NCI-H1417 (cell line): ENCODE measurements around the gene MLH3.
"Not testable (repeated sequence)": the region's sequence is repeated elsewhere in the genome, so short reads cannot be mapped to it uniquely, and the experiment has no call there.

ENCODE experiments used
- DNase-seq, 3 experiments: peaks; one replicate each; lab custom pipeline; 2025; lab: John Stamatoyannopoulos, UW

Gene MLH3

DNA sequence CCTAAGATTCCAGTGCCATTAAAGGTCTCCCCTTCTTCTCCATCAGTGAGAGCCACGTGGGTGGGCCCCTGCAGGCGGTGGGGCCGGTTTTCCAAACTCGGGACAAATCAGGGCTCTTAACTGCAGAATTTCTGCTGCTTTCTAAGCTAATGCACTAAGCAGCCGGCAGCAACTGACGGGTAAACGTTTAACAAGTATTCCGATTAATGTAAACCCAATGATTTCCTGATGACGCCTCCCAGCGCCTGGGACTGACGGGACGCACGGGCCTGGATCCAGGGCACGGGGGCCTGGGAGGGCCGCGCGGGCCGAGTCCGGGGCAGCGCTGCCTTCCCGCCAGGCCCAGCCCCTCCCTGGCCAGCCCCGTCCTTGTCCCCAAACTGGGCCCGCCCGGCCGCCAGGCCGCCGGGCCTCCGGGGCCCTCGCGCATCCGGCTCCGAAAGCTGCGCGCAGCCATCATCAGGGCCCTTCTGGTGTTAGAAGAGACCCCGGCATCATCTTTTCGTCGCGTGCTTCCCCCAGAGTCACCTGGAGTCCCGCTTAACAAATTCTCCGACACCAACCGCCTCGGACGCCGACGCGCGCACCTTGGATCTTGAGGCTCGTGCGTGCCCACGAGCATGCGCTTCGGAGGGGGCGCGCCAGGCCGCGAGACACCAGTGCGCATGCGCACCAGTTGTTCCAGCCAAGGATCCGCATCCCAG is at the start of gene MLH3:
MLH3 (minus strand) TSS at position 616 of the 704 bp plus-strand sequence. CDS start 1,812 bp downstream, outside the sequence.
- peak; percentile 90 to 97 (median 96) for DNase-seq

DNA sequence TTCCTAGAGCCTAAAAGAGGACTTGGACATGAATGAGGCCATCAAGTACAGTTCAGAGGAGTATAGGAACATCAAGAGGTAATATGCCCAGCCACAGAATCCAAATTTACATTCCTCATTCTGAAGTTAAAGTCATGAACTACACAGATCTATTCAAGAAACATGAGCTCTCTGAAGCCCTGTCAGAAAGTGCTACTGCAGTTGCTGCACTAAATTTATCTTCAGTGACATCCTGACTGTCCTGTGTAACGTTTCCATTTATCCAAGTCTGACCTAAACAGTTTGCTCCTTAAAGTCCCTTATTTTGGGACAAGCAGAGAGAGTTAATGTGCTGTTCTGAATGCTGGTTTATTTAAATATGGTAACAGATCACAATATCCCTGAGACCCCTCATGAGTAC is 47.4 kb upstream of the MLH3 start:
- DNase-seq, result no peak

DNA sequence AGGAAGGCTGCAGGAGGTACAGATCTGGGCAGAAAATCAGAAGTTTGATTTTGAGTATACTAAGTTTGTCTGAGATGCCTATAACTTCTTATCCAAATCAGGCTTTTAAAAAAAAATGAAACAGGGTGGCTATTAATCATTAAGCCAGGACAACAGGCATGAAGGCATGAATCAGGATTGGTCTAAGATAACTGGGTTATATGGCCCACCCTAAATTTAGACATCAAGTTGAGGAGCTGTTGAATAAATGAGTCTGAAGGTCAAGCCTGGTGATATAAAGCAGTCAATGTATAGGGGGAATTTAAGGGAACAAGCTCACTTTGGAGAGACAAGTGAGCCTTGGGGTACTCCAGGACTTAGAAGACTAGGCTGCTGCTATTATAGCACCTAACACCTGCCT is 46.9 kb upstream of the MLH3 start:
- DNase-seq, result no peak

DNA sequence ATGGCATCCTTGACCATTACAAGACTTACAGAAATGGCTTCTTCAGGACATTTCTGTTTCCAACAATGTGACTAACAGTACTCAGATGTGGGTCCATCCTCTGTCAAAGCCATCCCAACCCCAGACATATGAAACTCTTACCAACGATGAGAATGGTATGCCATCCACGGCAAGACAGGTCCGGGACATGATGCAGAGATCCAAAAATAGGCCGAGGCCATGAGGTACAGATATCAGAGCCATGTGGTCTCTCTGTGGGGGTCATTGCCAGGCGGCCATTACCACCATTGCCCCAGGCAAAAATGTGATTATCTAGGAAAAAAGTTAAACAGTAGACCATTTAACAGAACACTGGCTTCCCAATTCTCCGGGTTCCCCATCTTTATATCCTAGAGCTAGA is 45.7 kb upstream of the MLH3 start:
- no peak for DNase-seq

DNA sequence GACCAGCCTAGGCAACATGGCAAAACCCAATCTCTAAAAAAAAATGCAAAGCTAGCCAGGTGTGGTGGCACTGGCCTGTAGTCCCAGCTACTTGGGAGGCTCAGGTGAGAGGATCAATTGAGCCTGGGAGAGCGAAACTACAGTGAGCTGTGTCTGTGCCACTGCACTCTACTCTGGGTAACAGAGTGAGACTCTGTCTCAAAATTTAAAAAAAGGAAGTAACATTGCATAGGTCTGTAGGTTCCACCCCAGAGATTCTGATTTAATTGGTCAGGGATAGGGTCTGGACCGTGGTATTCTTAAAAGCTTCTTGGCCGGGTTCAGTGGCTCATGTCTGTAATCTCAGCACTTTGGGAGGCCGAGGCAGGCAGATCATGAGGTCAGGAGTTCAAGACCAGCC is 44.4 kb upstream of the MLH3 start:
- DNase-seq, result no peak

DNA sequence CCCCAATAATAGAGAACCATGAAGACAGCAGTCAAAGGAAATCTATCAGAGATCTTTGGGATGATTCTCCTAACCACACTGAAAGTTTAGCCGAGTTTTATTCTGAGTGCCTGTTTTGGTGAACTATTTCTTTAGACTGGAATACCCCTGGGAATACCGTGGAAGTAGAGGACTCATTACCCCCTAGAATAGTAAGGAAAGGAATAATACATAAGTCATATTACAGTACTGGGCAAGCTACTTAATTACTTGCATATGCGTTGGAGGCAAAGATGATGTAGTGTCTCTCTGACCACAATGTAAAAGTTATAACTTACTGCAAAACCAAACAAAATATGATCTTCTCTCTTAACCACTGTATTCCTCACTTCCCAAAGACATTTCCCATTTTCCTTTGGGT is 43.6 kb upstream of the MLH3 start:
- DNase-seq, result no peak

DNA sequence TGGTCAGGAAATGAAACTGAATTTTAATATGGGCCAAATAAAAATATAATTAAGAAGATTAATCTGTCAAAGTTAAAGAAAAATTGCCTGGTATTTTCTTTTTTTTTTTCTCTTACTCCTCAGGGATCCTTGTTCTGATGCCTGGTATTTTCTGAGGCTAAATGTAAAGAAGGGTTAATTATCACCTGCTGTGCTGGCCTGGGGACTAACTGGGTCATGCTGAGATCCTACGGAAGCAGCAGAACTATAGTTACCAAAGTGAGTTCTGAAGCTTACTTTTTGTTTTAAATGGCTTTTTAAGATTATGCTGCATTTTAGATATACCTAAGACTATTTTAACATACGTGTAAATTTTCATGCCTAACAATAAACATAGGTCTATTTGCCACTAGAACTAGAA is 41.4 kb upstream of the MLH3 start:
- peak in 2 of 3 experiments; percentile 19 to 67 for DNase-seq

DNA sequence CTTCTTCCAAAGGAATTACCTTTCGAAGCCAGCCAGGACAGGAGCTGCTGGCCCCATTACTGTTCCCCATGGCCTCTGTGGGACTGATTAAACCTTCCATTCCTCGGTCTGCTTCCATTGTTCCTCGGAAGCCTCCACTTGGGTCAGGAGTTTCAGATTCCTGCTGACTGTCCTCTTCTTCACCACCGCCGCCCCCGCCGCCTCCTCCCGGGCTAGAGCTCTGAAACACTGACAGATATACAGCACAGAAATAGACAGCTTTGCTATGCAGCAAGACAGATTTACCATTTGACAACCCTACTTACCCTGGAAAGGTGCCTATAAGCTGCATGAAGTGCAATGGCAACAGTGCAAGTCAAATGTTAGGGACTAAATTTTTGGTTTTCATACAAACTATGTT is 40.0 kb upstream of the MLH3 start:
- no peak for DNase-seq

DNA sequence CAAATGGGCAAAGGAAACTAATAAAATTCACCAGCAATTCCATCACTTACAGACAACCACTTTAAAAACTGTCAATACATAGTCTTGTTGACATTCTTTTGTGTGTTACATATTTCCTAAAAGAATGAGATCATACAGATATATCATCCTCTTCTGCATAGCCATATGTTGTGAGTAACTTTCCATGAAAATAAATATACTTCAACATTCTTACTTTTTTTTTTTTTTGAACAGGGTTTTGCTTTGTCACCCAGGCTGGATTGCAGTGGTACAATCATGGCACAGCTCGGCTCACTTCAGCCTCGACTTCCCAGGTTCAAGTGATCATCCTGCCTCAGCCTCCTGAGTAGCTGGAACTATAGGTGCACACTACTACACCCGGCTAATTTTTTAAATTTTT is 39.1 kb upstream of the MLH3 start:
- DNase-seq, result no peak

DNA sequence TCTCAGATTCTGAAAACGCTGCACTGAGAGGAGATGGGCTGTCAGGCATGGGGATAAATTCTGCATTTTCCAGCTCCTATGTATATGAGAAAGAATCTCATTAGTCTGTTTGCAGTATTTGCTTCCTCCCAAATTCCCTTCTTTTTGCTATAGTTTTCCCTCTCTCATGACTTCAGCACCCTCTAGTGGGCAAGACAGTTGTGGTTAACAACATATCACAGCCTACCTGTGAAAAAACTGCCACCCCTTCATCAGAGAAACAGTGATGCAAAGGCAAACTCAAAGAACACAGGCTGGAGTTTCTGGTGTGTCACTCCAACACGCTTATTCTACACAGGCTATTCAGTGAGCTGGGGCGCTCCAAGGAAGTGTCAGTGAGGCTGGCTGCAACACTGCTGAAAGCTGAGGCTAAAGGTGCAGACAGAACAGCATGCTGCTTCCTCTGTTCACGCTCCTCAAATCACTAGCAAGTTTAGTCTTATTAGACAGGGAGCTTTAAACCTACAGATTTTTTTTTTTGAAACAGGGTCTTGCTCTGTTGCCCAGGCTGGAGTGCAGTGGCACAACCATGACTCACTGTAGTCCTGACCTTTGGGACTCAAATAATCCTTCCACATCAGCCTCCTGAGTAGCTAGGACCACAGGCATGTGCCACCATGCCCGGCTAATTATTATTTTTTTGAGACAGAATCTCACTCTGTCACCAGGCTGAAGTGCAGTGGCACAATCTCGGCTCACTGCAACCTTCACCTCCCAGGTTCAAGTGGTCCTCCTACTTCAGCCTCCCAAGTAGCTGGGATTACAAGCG is 37.5 kb upstream of the MLH3 start:
- DNase-seq, result peak; percentile 35 to 80 (median 73)

DNA sequence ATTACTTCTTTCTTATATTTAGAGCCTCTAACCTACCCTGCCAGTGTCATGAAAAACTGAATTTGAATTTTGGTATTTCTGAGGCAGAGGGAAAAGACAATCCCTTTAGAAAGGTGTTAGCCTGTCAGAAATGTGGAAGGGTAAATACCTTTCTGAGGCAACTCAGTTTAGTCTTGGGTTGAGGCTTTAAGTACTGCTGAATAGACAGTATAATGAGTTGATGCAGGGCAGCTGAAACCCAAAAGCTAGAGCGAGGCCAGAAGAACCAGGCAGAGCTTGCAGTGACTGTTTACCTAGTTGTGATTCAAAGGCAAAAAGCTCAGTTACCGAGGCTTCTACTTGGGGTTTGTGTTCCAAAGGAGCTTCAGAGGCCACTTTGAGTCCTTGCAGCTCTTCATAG is 36.9 kb upstream of the MLH3 start:
- no peak for DNase-seq

DNA sequence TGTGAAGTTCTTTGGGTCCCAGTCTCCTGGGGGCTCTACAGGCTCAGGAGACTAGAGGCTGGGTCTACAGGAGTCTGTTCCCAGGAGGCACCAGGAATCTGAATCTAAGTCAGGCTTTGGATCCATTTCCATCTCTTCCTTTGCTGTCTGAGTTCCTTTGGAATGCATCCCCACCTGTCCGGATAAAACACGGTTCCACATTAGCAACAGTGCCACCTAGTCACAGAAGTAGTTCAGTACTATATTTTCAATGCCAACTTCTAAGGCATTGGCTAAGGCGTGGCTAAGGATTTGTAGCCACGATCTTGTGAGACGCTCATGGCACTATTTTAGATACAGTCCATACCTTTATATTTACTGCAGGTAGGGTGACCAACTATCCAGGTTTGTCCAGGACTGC is 33.2 kb upstream of the MLH3 start:
- peak in 1 of 3 experiments; percentile 22 for DNase-seq

DNA sequence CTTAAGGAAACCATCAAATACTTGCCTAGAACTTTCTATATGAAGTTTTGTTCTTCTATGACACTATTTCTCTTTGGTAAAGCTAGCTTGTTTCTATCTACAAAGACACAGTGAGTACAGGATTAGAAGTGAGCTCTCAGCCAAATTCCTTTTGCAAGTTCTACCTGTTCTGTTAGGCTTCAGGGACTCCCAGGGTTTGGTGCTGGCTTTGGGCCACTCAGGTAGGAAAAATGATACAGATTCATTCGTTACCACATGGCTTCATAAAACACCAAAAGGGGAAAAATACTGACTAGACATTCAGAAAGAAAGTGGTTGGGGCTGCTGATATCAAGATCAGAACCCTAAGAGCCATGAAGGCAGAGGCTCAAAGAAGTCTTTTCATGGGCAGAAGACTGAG is 32.0 kb upstream of the MLH3 start:
- no peak for DNase-seq

DNA sequence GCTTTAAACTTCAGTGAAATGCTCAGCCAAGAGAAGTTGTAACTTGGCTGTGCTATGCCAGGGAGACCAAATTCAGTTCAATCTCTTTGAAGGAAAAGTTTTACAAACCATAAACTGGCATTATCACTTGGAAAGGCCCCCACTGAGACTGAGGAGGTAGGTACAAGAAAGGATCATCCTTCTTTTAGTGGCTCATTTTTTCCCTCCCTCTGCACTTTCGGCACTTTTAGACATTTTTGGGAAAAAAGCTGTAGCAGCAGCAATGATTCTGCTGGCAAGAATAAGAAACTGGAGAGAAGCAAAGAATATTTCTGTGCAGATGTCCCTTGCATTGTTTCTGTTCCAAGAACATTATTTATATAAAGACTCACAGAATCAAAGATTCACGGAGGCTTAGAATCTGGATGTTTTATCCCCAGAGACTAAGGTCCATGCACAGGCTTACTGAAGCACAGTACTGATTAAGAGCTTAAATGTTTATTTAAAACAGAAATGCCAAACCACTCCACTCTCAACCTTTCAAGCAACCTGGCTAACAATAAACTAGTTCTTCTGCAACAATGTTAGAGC is 30.5 kb upstream of the MLH3 start:
- no peak for DNase-seq

DNA sequence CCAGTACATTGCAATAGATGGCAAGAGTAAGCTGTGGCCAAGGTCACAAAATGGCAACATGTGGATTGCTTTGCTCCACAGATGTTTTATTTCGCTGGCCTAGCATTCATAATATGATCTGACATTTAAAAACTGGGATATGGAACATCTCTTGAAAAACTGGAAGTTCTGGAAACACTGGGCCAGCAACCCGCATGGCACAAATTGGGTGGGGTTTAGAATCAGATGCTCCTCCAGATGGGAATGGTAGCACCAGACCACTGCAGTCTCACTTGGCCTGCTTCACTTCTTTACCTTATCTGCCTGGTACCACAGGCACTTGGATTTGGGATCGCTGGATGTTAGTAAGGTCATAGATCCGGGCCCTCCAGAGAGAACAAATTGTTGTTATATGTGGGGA is 28.3 kb upstream of the MLH3 start:
- no peak for DNase-seq

DNA sequence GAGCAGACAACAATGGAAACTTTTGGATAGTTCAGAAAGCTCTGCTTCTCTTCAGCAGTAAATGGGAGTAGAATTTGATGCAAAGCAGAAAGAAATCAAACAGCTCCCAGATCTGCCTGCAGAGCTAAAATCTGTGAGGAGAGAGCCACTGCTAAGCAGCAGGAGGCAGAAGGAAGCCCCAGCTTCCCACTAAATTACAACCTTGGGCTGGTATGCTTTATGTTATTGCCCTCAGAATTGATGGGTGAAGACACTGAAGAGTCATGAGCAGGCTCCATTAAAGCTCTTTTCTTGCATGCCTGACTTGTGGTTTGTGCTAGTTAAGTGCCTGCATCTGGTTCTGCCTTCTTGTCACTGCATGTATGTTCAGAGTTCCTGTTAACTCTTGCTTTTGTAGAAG is 26.5 kb upstream of the MLH3 start:
- DNase-seq, result peak in 1 of 3 experiments; percentile 91

DNA sequence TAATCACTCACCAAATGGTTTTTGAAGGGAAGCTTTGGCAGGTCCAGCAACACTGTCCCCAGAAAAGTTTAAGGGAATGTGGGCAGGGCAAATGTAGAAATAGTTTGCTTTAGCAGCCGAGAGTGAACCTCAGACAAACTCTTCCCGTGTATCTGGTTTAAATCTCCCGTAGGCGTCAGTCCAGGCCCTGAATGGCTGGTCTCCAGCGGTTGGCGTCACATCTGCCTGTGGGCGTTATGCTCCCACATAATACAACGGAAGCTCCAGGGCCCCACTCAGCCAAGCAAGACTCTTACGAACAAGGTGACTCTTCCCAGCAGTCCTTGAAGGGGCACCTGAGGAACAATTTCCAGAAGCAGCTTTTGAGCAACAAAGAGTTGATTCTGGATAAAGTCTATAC is 19.1 kb upstream of the MLH3 start:
- DNase-seq, result peak in 1 of 3 experiments; percentile 26

DNA sequence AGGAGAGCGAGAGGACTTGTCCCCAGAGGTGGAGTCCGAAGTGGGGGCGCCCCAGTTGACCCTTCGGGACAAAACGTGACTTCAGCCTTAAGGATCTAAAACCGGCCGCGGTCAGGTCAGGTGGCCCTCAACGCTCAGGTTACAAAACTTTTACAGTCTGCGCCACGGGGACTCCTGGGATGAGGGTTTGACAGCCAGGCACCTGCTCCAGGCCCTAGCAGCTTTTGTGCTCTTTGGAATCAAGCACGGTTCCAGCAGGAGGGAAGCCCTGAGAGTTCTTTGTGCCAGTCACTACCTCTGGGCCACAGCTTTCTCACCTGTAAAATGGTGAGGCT is 18.5 kb upstream of the MLH3 start:
- peak; percentile 85 to 92 (median 89) for DNase-seq

DNA sequence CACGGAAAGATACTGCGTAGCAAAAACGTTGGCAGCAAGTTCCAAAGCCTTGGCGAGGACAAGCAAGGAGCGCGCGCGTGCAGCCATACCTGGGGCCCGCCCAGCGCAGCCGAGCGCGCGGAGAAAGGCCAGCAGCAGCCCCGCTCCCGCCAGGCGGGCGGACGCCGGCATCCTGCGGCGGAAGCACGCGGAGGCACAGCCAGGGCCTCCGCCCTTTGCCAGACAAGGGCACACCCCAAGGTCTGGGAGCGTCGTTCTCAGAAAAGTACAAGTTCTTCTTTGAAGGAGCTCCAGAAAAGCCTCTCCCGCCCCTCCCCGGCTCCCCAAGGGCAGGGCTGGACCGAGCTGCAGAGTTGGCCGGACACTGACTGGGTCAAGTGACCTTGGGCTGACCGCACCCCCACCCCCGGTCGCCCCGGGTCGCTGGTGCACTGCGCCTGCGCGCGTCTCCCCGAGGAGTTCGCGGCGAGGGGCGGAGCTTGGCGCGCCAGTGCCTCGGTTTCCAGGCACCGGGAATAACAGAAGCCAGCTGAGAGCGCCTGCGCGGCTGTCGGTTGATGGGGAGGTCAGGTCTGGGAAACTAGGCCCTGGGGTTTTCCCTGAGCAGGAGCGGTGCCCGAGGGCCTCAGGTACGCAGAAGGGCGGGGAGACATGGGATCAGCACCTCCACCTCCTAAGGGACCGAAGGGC is 18.0 kb upstream of the MLH3 start, which contains the start of gene ZC2HC1C:
ZC2HC1C (plus strand) TSS at position 521 of the 690 bp plus-strand sequence. CDS start 933 bp downstream, outside the sequence.
- peak; percentile 98 for DNase-seq

DNA sequence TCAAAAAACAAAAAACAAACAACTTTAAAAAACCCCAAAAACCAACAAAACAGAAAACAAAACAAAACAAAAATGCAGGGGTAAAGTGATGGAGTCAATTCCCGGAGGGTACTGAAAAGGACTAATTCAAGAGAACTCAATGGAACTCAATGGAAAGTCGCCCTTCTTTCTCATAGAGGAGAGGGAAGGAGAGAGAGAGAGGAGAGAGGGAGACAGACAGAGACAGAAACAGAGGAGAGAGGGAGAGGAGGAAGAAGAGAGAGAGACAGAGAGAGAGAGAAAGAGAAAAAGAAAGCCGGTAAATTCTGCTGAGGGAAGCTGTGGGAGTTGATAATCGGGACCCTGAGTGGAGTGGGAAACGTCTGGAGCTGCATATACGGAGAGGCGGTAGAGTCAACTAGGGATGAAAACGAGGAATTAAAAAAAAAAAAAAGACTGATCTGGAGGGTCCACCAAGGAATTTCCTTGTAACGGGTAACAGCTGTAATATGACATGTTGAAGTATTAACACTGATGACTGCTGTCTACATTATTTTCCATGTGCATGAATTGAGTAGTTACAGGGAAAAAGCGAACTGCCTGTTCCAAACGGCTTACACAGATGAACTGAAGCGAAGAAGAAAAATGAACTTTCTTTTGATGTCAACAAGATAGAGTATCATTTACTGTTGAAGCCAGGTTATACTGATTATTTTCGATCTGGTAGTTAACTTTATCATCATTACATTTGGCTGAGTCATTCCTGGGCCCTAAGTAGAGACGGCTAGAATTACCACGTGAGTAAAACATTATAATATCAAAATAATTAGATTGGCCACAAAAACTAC is 17.2 kb upstream of the MLH3 start:
- peak; percentile 47 to 79 (median 63) for DNase-seq

DNA sequence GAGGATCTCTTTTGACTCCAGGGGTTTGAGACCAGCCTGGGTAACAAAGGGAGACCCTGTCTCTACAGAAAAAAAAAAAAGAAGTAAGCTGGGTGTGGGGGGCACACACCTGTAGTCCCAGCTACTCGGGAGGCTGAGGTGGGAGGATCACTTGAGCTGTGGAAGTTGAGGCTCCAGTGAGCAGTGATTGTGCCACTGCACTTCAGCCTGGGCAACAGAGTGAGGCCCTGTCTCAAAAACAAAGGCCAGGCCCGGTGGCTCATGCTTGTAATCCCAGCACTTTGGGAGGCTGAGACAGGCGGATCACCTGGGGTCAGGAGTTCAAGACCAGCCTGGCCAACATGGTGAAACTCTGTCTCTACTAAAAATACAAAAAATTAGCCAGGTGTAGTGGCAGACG is 16.5 kb upstream of the MLH3 start:
- not testable (repeated sequence) for DNase-seq

DNA sequence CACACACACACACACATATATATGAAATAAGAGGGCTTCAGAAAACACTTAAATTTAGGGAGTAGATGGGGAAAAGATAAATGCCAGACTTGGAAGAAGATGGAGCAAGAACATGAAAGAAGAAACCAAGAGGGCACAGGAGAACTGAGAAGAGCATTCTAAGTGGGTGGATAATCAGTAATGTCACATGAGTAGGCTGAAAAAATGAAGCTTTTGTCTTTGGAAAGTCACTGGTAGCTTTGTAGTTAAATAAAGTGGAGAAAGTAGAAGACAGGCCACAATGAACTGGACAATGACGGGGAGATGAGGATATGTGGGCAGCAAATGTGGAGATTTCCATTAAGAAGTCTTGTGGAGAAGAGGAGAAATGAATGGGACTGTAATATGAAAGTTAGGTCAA is 15.9 kb upstream of the MLH3 start:
- no peak for DNase-seq
